ENCODE measurements around the gene FLACC1.

DNA sequence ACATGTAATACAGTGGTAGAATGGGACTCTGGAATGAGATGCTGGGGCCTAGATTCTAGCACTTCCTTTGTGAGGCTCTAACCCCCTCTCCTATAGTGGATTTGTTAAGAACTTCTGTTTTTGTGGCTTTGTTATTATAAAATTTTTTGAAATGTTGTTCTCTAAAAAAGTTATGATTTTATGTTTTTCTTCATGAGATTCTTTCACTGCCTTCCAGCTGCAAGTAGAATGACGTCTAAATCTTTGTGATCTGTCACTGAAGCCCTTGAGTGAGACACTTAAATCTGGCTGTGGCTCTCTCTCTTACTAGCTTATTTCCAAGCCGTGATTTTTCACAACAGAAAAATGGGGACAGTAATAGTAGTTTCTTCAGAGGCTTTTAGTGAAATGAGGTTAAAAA, 95.2 kb downstream of the FLACC1 start:
- TF ChIP-seq, protein P1, sequence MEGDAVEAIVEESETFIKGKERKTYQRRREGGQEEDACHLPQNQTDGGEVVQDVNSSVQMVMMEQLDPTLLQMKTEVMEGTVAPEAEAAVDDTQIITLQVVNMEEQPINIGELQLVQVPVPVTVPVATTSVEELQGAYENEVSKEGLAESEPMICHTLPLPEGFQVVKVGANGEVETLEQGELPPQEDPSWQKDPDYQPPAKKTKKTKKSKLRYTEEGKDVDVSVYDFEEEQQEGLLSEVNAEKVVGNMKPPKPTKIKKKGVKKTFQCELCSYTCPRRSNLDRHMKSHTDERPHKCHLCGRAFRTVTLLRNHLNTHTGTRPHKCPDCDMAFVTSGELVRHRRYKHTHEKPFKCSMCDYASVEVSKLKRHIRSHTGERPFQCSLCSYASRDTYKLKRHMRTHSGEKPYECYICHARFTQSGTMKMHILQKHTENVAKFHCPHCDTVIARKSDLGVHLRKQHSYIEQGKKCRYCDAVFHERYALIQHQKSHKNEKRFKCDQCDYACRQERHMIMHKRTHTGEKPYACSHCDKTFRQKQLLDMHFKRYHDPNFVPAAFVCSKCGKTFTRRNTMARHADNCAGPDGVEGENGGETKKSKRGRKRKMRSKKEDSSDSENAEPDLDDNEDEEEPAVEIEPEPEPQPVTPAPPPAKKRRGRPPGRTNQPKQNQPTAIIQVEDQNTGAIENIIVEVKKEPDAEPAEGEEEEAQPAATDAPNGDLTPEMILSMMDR (conservative IDR thresholded peaks at IDR 0.05), result no peak
- no peak for TF ChIP-seq ZFX (IDR thresholded peaks at IDR 0.05)
